DMS153 treated with DMSO at 0.1 percent for 48 hours (cell line): Measurements from ENCODE around the gene RIMS1.

Source experiments
- DNase-seq: peaks from one replicate; lab custom pipeline; 2025; ENCODE audit not compliant: unreplicated experiment; lab: John Stamatoyannopoulos, UW

RIMS1 gene

GRCh38 chr6:72238021-72238420 is 351.7 kb downstream of the RIMS1 start:
- no peak for DNase-seq

DNA sequence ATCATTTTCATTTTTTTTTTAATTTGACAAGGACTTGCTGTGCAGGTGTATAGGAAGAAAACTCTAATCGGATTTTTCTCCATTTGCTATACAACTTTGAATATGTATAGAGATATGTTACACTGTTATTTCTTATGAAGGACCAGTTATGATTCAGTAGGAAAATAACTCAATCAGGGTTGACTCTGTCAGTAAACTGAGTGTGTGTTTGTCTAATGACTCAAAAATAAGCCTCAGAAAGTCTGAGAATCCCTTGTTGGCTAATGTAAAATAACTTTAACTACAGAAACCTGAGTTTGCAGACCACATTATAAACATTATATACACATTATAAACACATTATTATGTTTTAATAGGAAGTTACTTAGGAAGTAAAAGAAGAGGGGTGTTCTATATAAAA is 352.6 kb downstream of the RIMS1 start:
- no peak for DNase-seq

GRCh38 chr6:72245565-72245964 is 359.2 kb downstream of the RIMS1 start:
- DNase-seq, result no peak

DNA sequence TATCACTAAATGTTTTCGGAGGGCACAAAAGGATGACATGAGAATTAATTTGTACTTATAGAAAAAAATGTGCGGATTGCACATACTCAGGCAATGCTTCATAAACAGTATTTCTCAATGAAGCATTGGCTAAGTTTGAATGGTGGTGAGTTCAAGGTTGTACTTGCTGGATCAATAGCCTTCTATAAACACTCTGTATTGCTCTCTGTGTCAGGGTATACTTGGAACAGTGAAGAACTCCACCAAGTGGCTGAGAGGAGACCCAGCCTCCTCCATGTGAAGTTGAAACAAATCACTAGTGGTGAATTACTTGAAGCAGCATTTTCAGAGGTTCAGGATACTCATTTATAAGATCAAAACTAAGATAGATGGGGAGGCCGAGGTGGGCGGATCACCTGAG is 360.6 kb downstream of the RIMS1 start:
- no peak for DNase-seq

DNA sequence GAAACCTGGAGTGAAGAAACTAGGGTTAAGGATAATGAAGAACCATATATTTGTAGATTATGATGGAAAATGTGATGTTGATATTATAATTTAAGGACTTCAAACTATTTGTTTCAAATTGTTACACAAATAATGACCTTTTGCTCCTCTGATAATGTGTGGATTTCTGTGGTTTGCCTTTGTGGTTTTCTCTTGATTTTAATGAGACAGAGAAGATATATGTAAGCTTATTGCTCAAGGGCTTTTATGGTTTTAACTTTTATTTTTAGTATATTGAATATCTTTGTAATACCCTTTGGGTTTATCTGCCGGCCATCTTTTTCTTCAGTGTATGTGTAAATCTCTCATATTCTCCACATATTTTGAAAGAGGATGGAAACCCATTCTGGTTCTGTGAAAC is 362.3 kb downstream of the RIMS1 start:
- DNase-seq, result no peak

DNA sequence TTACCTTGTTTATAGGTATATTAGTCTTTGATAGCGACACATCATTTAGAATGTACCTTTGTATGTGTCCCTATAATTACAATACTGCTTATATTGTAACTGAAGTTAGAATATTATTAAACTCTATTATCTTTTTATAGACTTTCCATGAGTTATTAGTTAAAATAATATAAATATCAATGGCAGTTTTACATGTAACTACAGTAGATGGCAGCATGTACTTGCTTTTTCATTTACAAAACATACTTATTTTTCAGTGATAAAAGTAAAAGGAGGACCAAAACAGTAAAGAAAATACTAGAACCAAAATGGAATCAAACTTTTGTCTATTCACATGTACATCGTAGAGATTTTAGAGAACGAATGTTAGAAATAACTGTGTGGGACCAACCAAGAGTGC is 364.3 kb downstream of the RIMS1 start:
- no peak for DNase-seq

DNA sequence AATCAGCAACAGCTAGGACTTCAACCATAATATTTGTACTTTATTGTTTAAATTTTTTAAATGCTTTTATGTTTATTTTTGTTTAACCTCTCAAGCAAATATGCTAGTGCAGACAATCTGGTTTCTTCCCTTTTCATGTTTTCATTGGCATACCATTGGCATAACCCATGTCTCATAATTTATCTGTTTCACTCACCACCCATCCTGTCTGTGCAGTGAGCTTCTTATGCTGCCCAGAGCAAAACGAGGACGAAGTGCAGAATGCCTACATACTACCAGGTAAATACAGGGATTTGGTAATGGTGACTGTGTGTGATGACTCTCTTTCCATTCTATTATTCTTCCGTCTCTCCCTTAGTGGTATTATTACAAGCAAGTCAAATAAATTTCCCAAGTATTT is 374.1 kb downstream of the RIMS1 start:
- no peak for DNase-seq

GRCh38 chr6:72261554-72261953 is 375.2 kb downstream of the RIMS1 start:
- DNase-seq, result no peak

- no peak for DNase-seq
Measured at GRCh38 chr6:72262254-72262653, 375.9 kb downstream of the RIMS1 start.

GRCh38 chr6:72267470-72267869 is 381.1 kb downstream of the RIMS1 start:
- DNase-seq, result no peak

DNA sequence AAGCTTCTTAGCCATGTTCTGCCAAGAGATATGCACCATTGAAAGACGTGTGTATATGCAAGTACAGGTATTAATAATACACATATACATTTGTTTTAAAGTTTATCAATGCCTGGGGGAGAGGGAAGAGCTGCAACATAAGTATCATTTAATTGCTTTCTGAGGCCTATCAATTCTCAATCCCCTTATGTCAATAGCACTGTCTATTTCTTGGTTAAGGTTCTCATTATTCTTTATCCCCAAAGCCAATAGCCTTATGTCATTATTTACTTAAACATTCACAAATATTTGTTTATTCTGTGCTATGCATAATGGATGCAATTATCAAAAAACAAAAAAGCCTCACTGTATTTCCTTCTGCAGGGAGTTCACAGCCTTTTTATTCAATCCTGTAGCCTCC is 385.2 kb downstream of the RIMS1 start:
- no peak for DNase-seq

DNA sequence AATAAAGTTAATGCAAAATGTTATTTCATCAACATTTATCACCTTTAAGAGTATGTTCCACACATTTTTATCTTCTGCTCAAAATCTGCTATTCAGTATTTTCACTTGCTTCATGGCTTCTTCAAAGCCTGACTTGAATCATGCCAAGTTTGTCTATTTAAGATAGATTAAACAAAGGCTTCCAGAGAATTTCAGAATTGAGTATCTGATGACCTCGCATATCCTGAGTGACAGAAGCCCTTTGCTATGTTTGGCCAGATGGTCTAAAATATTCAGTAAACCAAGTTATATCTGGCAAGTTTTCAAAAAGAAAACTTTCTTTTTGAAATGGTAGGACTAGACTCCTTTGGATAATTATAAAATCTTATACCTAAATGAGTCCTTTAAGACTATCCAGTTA is 386.6 kb downstream of the RIMS1 start:
- DNase-seq, result no peak

GRCh38 chr6:72275888-72276287 is 389.5 kb downstream of the RIMS1 start:
- no peak for DNase-seq

GRCh38 chr6:72282201-72282600 is 395.9 kb downstream of the RIMS1 start:
- DNase-seq, result no peak

GRCh38 chr6:72283571-72283970 is 397.2 kb downstream of the RIMS1 start:
- DNase-seq, result no peak

GRCh38 chr6:72286911-72287311 is 400.6 kb downstream of the RIMS1 start:
- DNase-seq, result no peak

- no peak for DNase-seq
Measured at GRCh38 chr6:72287801-72288200, 401.5 kb downstream of the RIMS1 start.

GRCh38 chr6:72288592-72288991 is 402.2 kb downstream of the RIMS1 start:
- no peak for DNase-seq

DNA sequence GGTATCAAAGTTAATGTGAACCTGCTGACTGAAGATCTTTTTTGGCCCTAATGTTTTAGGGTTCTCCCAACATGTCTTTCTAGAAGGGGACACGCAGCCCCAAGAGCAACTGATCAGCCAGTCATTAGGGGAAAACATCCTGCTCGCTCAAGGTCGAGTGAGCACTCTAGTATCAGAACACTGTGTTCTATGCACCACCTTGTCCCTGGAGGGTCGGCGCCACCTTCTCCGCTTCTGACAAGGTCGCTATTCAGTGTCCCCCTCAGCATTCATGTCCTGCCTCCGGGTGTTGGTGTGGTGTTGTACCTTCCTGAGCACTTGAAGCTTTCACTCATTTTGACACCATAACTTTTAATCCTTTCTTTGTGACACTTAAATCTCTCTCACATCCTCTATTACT is 404.3 kb downstream of the RIMS1 start:
- DNase-seq, result no peak

GRCh38 chr6:72296375-72296774 is 410.0 kb downstream of the RIMS1 start:
- DNase-seq, result no peak

DNA sequence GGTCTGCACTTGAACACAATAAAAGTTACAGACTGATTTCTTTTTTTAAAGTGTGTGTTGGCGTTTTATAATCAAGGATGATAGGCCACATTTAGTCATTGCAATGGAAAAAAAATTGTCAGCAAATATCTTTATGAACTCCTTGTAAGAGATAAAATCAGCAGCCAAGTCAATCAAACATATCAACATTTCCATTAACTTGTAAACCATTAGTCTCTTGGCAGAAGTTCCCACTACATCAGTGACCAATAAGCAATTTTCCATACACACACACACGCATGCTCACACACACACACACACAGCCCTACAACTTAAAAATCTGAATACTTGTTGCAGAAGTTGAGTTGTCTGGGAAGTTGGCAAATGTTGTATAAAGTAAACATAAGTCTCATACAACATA is 419.6 kb downstream of the RIMS1 start:
- DNase-seq, result no peak

- no peak for DNase-seq
Measured at GRCh38 chr6:72316675-72317380, 430.5 kb downstream of the RIMS1 start.

GRCh38 chr6:72321788-72322187 is 435.4 kb downstream of the RIMS1 start:
- no peak for DNase-seq
